HepG2 (cell line): ENCODE results near the gene DRAP1. TPM values are rescaled to one million over a fixed set of nuclear protein-coding genes. Genes with fewer than 3 reads are reported as not detected.
A peak's percentile ranks its signal among the peaks of the same experiment; 100 is the strongest.

ENCODE experiments used
- BCL6 ChIP-seq: IDR thresholded peaks from 2 replicates; pipeline ENCODE4 v1.6.1; 2016; ENCODE audit warnings: missing genetic modification reagents, missing compliant biosample characterization
- IRF2 ChIP-seq: IDR thresholded peaks from 2 replicates; pipeline ENCODE4 v1.6.1; 2018; ENCODE audit warnings: missing genetic modification reagents, missing compliant biosample characterization
- KAT7 ChIP-seq: IDR thresholded peaks from 2 replicates; pipeline ENCODE4 v1.6.1; 2018; ENCODE audit warnings: borderline replicate concordance, missing compliant biosample characterization
- NFKBIZ ChIP-seq: IDR thresholded peaks from 2 replicates; pipeline ENCODE4 v1.6.1; 2018; ENCODE audit warnings: missing genetic modification reagents, missing compliant biosample characterization
- STAT6 ChIP-seq: sonication (generic); formaldehyde crosslinking; IDR thresholded peaks from 2 replicates; pipeline ENCODE4 v1.4.0; 2020; ENCODE audit warnings: missing genetic modification reagents, mild to moderate bottlenecking, borderline replicate concordance
- YEATS4 ChIP-seq: sonication (generic); formaldehyde crosslinking; IDR thresholded peaks from 2 replicates; pipeline ENCODE4 v1.4.0; 2020; ENCODE audit warnings: missing genetic modification reagents, borderline replicate concordance
- ZNF160 ChIP-seq: sonication (generic); formaldehyde crosslinking; IDR thresholded peaks from 2 replicates; pipeline ENCODE4 v1.8.0; 2022; ENCODE audit warnings: mild to moderate bottlenecking, inconsistent platforms, missing genetic modification reagents
- ZNF18 ChIP-seq: sonication (generic); formaldehyde crosslinking; IDR thresholded peaks from 2 replicates; pipeline ENCODE4 v1.8.0; 2022; ENCODE audit warnings: mild to moderate bottlenecking, missing genetic modification reagents; ENCODE audit not compliant: insufficient replicate concordance
- ZNF260 ChIP-seq: sonication (generic); formaldehyde crosslinking; IDR thresholded peaks from 2 replicates; pipeline ENCODE4 v1.4.0; 2020; ENCODE audit warnings: missing genetic modification reagents, low read depth, mild to moderate bottlenecking, borderline replicate concordance
- ZNF609 ChIP-seq: sonication (generic); formaldehyde crosslinking; IDR thresholded peaks from 2 replicates; pipeline ENCODE4 v1.4.0; 2020; ENCODE audit warnings: mild to moderate bottlenecking, missing genetic modification reagents, borderline replicate concordance
- ZNF639 ChIP-seq: conservative IDR thresholded peaks from 2 replicates; pipeline ENCODE4 v1.6.1; 2018; ENCODE audit warnings: missing genetic modification reagents
- ZNF660 ChIP-seq: sonication (generic); formaldehyde crosslinking; IDR thresholded peaks from 2 replicates; pipeline ENCODE4 v1.5.1; 2020; ENCODE audit warnings: mild to moderate bottlenecking, low read depth, missing genetic modification reagents, borderline replicate concordance
- polyA plus RNA-seq, 8 experiments: library from polyadenylated mRNA; depleted of rRNA in 3 of 8; stranded (reverse) in 7 of 8; unstranded in 1 of 8; fragments of >200 nt; fragmentation: Illumina TruSeq in 4 of 8; extraction: Trizol in 4 of 8; gene quantifications; 2 replicates each; pipeline versions ENCODE4 v1.2.1 to v1.2.3, GENCODE V29; 2011 to 2016; ENCODE audit warnings: low read depth in 4 of 8, missing spikeins in 1 of 8, mixed read lengths in 1 of 8; ENCODE audit not compliant: insufficient read depth in 1 of 8
- total RNA-seq, 5 experiments: library from RNA; depleted of rRNA; stranded (reverse); fragments of >200 nt; fragmentation: Illumina TruSeq; extraction: Trizol; gene quantifications; 2 replicates each; pipeline ENCODE4 v1.2.3, GENCODE V29; 2016; ENCODE audit warnings: low read depth in 1 of 5

The DRAP1 gene
- total and polyA plus RNA-seq, 2 of the 13 experiments (the other 11 are each of a cell fraction or from before 2014, with no cell fraction given) = 46.8 to 52.3 TPM

GRCh38 chr11:65919141-65919572, at the start of gene DRAP1 (continued):
- TF ChIP-seq ZNF18 (CRISPR knock-in tag) (no peak), KAT7 (no peak), ZNF160 (CRISPR knock-in tag) (0 out of 2 replicates have a peak, but pooled peaks have one; percentile 64), NFKBIZ (CRISPR knock-in tag) (no peak), ZNF660 (no peak), IRF2 (CRISPR knock-in tag) (peak; percentile 89), ZNF639 (CRISPR knock-in tag) (peak; percentile 94), ZNF260 (CRISPR knock-in tag) (no peak), BCL6 (CRISPR knock-in tag) (peak; percentile 78), YEATS4 (CRISPR knock-in tag) (no peak), ZNF609 (CRISPR knock-in tag) (peak; percentile 48; the same call in 1 of the 2 replicates), STAT6 (CRISPR knock-in tag) (no peak)
